Measurements from ENCODE around the gene AEBP1. TPM values are rescaled to one million over a fixed set of nuclear protein-coding genes. Genes with fewer than 3 reads are reported as not detected.

The AEBP1 gene
- total RNA-seq, 1 donor from 2014 or later, result 52.2 TPM

DNA sequence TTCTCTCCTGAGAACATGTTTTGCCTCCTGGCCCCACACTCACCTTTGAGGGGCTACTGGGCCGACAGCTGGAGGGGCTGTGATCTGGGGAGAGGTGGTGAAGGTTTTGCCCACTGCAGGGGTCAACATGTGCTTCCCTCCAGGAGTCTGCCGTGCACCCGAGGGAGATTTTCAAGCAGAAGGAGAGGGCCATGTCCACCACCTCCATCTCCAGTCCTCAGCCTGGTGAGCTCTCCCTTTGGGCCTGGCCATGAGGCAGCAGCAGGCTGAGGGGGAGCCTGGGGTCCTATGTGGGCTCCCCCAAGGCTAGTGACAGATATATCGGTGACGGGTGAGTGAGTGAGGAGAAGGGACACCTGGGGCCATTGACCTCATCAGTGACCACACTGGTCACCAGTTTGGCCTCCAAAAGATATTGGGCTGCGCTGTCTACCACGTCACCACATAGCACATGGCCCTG, 45.4 kb upstream of the AEBP1 start:
- peaks cover 23% of the 10 kb centered on the region for H3K36me3 Mint-ChIP-seq (ENCODE audit: insufficient read depth)
- TF ChIP-seq, protein P1, sequence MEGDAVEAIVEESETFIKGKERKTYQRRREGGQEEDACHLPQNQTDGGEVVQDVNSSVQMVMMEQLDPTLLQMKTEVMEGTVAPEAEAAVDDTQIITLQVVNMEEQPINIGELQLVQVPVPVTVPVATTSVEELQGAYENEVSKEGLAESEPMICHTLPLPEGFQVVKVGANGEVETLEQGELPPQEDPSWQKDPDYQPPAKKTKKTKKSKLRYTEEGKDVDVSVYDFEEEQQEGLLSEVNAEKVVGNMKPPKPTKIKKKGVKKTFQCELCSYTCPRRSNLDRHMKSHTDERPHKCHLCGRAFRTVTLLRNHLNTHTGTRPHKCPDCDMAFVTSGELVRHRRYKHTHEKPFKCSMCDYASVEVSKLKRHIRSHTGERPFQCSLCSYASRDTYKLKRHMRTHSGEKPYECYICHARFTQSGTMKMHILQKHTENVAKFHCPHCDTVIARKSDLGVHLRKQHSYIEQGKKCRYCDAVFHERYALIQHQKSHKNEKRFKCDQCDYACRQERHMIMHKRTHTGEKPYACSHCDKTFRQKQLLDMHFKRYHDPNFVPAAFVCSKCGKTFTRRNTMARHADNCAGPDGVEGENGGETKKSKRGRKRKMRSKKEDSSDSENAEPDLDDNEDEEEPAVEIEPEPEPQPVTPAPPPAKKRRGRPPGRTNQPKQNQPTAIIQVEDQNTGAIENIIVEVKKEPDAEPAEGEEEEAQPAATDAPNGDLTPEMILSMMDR (IDR thresholded peaks at IDR 0.05; ENCODE audit: unreplicated experiment), result no peak
- no peak overlapping the region for H3K27ac Mint-ChIP-seq
- no peaks in the 10 kb centered on the region for H3K27me3 Mint-ChIP-seq
- H3K4me3 Mint-ChIP-seq (ENCODE audit: low read depth), result no peak overlapping the region
- no peak for DNase-seq (ENCODE audit: low spot score, unreplicated experiment)
- no peaks in the 10 kb centered on the region for H3K4me1 Mint-ChIP-seq (ENCODE audit: low read depth)
- H3K9me3 Mint-ChIP-seq (ENCODE audit: low read depth), result no peaks in the 10 kb centered on the region

DNA sequence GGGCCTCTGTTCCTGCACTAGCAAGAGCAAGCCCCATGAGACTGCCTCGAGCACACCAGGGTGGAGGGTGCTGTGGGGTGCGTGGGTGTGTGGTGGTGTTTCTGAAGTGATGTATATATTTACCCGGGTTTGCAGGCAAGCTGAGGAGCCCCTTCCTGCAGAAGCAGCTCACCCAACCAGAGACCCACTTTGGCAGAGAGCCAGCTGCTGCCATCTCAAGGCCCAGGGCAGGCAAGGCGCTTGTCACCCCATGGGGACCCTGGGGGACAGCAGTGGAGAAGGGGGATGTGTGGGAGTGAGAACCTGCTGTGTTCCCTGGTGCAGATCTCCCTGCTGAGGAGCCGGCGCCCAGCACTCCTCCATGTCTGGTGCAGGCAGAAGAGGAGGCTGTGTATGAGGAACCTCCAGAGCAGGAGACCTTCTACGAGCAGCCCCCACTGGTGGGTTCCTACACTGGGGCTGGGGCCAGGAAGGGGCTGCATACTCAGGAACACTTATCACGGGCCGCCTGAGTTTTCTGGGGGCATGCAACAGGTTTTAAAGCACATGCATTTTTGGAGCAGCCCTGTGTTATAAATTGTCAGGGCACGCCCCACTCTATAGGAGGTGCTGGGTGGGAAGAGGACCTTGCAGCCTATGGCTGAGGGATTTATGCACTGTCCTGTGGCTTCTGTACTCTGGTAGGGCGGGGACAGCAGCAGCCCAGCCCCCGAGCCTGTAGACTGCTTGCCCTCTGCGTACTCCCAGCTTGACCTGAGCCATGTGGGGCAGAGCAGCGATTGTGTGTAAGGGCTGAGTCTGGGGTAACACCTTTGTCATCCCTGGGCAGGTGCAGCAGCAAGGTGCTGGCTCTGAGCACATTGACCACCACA, 44.7 kb upstream of the AEBP1 start:
- peaks cover 2% of the 10 kb centered on the region for H3K4me1 Mint-ChIP-seq (ENCODE audit: low read depth)
- TF ChIP-seq, protein P1 (IDR thresholded peaks at IDR 0.05; ENCODE audit: unreplicated experiment), result no peak
- no peak for DNase-seq (ENCODE audit: low spot score, unreplicated experiment)
- peaks cover 23% of the 10 kb centered on the region for H3K36me3 Mint-ChIP-seq (ENCODE audit: insufficient read depth)
- H3K27me3 Mint-ChIP-seq, result no peaks in the 10 kb centered on the region
- H3K9me3 Mint-ChIP-seq (ENCODE audit: low read depth), result no peaks in the 10 kb centered on the region
- H3K4me3 Mint-ChIP-seq (ENCODE audit: low read depth), result no peak overlapping the region
- H3K27ac Mint-ChIP-seq, result peak overlapping the region; percentile 71

DNA sequence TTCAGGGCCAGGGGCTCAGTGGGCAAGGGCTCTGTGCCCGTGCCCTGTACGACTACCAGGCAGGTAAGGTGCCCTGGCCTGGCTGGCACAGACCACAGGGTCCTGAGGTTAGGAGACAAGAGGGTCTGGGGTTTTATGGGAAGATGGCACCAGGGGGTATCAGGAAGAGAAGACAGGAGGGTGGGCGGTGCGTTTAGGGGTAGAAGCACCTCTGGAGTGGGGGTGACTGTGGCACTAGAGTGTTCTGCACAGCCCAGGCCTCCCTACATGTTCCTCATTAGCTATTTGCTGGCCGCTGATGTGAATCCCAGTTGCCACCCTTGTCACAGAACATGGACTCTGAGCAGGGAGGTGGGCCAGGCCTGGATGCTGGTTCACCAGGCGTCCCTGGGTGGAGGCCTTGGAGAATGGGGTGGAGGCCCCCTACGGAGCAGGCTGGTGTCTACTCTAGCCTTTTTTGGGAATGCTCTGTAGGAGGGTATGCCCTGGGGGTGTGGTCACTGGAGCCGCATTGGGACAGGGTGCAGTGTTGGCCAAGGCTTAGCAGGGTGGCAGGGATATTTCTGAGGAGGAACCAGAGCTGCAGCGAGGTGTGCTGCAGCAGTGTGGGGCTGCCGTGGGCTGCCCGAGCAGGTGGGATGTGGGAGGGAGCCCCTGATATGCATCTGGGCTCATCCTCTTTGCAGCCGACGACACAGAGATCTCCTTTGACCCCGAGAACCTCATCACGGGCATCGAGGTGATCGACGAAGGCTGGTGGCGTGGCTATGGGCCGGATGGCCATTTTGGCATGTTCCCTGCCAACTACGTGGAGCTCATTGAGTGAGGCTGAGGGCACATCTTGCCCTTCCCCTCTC, 43.8 kb upstream of the AEBP1 start:
- H3K36me3 Mint-ChIP-seq (ENCODE audit: insufficient read depth), result peaks cover 20% of the 10 kb centered on the region
- H3K4me1 Mint-ChIP-seq (ENCODE audit: low read depth), result peaks cover 2% of the 10 kb centered on the region
- no peak overlapping the region for H3K4me3 Mint-ChIP-seq (ENCODE audit: low read depth)
- DNase-seq (ENCODE audit: low spot score, unreplicated experiment), result no peak
- H3K27me3 Mint-ChIP-seq, result no peaks in the 10 kb centered on the region
- TF ChIP-seq, protein P1 (IDR thresholded peaks at IDR 0.05; ENCODE audit: unreplicated experiment), result no peak
- no peaks in the 10 kb centered on the region for H3K9me3 Mint-ChIP-seq (ENCODE audit: low read depth)
- H3K27ac Mint-ChIP-seq, result peak overlapping the region; percentile 71

DNA sequence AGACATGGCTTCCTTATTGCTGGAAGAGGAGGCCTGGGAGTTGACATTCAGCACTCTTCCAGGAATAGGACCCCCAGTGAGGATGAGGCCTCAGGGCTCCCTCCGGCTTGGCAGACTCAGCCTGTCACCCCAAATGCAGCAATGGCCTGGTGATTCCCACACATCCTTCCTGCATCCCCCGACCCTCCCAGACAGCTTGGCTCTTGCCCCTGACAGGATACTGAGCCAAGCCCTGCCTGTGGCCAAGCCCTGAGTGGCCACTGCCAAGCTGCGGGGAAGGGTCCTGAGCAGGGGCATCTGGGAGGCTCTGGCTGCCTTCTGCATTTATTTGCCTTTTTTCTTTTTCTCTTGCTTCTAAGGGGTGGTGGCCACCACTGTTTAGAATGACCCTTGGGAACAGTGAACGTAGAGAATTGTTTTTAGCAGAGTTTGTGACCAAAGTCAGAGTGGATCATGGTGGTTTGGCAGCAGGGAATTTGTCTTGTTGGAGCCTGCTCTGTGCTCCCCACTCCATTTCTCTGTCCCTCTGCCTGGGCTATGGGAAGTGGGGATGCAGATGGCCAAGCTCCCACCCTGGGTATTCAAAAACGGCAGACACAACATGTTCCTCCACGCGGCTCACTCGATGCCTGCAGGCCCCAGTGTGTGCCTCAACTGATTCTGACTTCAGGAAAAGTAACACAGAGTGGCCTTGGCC, 43.0 kb upstream of the AEBP1 start:
- H3K9me3 Mint-ChIP-seq (ENCODE audit: low read depth), result no peaks in the 10 kb centered on the region
- peaks cover 7% of the 10 kb centered on the region for H3K4me1 Mint-ChIP-seq (ENCODE audit: low read depth)
- no peak overlapping the region for H3K4me3 Mint-ChIP-seq (ENCODE audit: low read depth)
- no peak overlapping the region for H3K27ac Mint-ChIP-seq
- no peak for DNase-seq (ENCODE audit: low spot score, unreplicated experiment)
- H3K36me3 Mint-ChIP-seq (ENCODE audit: insufficient read depth), result peaks cover 15% of the 10 kb centered on the region
- no peaks in the 10 kb centered on the region for H3K27me3 Mint-ChIP-seq
- TF ChIP-seq, protein P1 (IDR thresholded peaks at IDR 0.05; ENCODE audit: unreplicated experiment), result no peak
